LNCAP (cell line): ENCODE data around the gene CDH4.

ENCODE experiments used
- TF ChIP-seq, protein P1 (sequence below): fragments of 450-650 bp; IDR thresholded peaks from 2 replicates; pipeline ENCODE4 v1.5.1; 2017; ENCODE audit warnings: mild to moderate bottlenecking

Gene CDH4

DNA sequence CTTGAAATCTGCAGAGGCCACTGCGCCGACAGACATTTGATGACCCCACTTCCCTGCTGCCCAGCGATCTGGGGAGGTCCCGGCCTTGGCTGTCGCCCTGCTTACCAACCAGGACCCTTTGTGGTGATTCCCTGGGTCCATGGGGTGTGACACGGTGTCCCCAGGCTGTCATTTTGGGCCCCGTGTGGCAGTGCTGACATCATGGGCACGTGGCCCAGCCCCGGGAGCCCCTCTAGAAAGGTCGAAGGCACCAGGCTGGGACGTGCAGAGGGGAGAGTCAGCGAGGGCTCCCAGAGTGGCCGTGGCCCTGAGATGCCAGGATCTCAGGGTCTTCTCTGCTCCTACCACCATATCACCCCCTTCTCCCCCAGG lies 643.6 kb downstream of the CDH4 start:
- TF ChIP-seq, protein P1, sequence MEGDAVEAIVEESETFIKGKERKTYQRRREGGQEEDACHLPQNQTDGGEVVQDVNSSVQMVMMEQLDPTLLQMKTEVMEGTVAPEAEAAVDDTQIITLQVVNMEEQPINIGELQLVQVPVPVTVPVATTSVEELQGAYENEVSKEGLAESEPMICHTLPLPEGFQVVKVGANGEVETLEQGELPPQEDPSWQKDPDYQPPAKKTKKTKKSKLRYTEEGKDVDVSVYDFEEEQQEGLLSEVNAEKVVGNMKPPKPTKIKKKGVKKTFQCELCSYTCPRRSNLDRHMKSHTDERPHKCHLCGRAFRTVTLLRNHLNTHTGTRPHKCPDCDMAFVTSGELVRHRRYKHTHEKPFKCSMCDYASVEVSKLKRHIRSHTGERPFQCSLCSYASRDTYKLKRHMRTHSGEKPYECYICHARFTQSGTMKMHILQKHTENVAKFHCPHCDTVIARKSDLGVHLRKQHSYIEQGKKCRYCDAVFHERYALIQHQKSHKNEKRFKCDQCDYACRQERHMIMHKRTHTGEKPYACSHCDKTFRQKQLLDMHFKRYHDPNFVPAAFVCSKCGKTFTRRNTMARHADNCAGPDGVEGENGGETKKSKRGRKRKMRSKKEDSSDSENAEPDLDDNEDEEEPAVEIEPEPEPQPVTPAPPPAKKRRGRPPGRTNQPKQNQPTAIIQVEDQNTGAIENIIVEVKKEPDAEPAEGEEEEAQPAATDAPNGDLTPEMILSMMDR = no peak

DNA sequence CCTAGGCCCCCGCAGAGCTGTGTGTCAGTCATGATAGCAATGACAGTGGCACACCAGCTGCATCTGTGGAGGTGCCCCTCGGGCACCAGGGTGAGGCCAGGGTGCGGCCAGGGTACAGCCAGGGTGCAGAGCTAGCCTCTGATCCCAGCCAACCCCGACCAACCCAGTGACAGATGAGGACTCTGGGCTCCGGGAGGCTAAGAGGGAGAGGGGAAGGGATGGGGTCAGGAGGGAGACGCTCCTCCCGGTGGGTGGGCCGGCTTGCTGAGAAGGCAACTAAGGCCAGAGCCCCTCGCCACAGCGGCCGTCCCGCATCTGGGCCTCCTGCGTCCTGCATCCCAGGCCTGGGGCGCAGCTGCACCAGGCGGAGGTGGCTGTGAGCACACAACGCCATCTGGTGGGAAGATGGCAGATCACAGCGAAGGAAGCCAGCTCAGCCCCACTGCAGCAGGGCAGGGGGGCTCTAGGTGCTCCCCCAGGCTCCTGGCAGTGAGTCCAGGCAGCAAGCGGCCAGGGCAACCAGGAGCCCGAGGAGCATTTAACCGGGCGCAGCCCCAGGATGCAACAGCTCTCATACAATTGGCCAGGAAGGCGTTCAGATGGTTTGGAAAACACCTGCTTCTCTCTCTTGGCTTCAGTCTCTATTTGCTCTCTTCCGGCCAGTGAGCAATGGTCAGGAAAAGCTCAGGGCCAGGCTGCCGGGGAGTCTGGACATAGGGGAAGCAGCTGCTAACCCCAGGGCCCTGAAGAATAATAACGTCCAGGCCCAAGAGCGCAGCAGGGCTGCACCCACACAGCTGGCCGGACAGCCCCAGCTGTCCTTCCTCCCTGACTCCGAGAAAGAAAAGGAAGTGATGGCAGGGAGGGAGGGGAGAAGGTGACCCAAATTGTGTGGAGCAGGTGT lies 644.2 kb downstream of the CDH4 start:
- TF ChIP-seq, protein P1 = peak; percentile 91

DNA sequence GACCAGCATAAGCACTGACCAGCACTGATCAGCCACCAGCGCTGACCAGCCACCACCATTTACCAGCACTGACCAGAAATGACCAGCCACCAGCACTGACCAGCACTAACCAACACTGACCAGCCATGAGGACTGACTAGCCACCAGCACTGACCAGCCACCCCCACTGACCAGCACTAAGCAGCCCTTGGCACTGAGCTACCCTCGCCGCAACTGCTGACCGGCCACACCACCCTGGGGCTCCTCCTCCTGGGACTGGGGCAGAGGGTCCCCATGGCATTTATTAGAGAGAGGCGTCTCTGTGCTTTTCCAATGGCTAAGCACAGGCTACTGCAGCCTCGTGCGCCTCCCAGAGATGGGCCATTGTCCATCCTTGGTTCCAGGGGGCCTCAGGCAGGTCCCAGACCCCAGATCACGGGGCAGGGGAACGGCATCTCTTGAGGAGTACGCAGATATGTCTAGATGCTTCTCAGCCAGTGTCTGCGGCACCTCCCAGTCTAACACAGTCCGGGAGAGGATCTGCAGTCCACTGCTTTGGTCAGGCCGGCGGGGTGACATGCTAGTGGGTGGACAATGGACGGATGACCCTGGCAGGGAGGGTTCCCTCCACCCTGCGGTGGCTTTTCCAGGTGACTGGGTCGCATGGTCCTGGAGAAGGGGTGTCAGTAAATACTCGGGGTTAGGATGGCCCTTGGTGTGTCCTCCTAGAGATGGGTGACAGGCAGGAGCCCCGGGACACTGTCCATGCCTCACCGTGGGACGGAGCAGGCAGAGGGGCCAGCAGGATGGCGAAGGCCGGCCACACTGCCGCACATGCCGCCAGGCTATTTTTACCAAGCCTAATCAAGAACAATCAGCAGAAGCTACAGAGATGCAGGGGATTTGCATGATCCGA lies 645.6 kb downstream of the CDH4 start:
- TF ChIP-seq, protein P1 = no peak

DNA sequence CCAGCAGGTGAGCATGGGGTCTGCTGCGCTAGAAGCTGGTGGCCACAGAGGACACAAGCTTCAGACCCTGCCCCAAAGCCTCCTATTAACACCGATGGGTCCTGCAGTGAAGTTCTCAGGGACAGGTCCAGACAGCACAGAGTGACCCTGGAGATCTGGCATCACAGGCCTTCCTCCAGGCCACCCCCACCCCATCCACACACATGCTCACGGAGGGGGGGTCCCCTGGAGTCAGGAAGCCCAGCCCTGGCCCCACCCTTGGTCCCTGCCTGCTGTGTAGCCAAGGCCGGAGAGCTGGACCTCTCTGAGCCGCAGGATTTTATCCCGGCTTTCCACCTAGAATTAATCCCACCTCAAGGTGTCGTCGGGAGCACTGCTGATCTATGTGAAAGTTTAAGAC lies 646.3 kb downstream of the CDH4 start:
- TF ChIP-seq, protein P1 = no peak

DNA sequence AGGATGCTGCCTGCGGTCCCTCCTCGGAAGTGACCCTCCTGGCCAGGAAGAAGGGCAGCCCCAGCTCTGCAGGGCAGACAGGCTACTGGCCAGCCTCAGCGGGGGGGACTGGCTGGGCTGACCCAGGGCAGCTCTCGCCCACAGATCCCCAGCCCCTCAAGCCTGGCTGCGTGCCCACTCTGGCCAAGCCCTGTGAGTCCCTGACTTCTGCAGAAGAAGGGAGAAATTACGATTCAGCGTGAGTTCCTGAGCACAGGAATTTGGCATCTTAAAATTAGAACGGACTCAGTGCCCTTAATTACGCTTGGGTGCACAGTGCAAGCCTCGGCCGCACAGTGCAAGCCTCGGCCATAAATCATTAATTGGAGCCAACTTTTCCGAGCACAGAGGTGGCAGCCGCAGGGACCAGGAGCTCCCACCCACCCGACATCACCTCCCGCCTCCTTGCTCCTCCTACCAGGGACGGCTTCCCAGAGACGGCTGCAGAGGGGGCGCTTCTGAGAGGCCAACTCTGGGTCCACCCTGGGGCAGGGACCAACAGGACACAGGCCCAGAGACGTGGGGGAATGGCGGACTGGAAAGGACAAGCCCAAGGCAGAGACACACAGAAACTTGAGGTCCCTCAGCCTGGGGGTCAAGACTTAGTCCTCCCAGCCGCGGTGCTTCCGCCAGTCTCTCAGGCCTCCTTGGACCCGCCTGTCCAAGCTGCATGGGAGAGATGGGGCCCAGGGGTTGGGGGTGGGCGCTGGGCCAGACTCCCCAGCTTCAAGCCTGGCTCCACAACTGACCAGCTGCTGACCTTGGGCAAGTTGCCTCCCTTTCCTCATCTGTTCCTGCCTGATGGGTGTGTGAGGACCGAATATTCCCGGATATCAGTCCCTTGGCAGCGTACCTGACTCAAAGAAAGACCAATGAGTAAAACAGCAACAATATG lies 648.2 kb downstream of the CDH4 start:
- TF ChIP-seq, protein P1 = no peak

DNA sequence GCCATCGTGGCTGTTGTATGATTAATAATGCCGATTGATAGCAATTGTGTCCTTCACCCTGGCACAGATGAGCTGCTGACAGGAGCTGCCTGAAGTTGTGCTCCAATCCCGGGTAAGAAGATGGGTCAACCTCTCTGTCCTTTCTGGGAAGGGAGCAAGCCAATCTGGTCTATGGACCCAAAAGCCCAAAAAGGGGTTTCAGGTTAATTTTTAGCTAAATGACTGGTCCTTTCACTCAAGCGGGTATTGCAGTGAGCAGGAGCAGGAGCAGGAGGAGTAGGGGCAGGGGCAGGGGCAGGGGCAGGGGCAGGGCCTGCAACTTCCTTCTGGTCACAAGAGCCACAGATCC lies 648.9 kb downstream of the CDH4 start:
- TF ChIP-seq, protein P1 = no peak
